Activated T-helper 1 cell treated with anti-CD3 and anti-CD28 coated beads, Interleukin-12 subunit alpha, Interleukin-12 subunit beta, Interleukin-2, Interleukin-4 antibody, amounts not matched to agents 30 ng/mL and 10 ng/mL and 1 ng/mL, durations not matched to agents 14 hours and 24 hours and 36 hours (primary cell): ENCODE results near the gene SEC14L5. TPM values are rescaled to one million over a fixed set of nuclear protein-coding genes. Genes with fewer than 3 reads are reported as not detected.

Experiments
- DNase-seq: peaks from one replicate; pipeline ENCODE4 v3.0.0; 2021; ENCODE audit warnings: low spot score
- H3K27ac Mint-ChIP-seq: one replicate; pipeline ENCODE4 v1.8.0; 2021; ENCODE audit warnings: mild to moderate bottlenecking, mixed read lengths
- H3K27me3 Mint-ChIP-seq: one replicate; pipeline ENCODE4 v1.8.0; 2022; ENCODE audit warnings: mild to moderate bottlenecking, moderate library complexity, mixed read lengths; ENCODE audit not compliant: insufficient read depth
- H3K36me3 Mint-ChIP-seq: one replicate; pipeline ENCODE4 v1.8.0; 2021; ENCODE audit warnings: low read depth, mixed read lengths
- H3K4me1 Mint-ChIP-seq: one replicate; pipeline ENCODE4 v1.8.0; 2021; ENCODE audit warnings: low read depth, mixed read lengths
- H3K4me3 Mint-ChIP-seq: one replicate; pipeline ENCODE4 v1.8.0; 2021; ENCODE audit warnings: mild to moderate bottlenecking, moderate library complexity, mixed read lengths
- H3K9me3 Mint-ChIP-seq: one replicate; pipeline ENCODE4 v1.8.0; 2021; ENCODE audit warnings: mixed read lengths
- intact Hi-C: fragments of 100-400 bp; cut with micrococcal nuclease; formaldehyde crosslinking; loops from one replicate; pipeline ENCODE4 v1.15.1; 2024
- total RNA-seq: library from RNA; stranded (reverse); gene quantifications from 2 replicates; pipeline ENCODE4 v1.2.3, GENCODE V29; 2022

The SEC14L5 gene
- total RNA-seq, 1 donor from 2014 or later, result not detected

DNA sequence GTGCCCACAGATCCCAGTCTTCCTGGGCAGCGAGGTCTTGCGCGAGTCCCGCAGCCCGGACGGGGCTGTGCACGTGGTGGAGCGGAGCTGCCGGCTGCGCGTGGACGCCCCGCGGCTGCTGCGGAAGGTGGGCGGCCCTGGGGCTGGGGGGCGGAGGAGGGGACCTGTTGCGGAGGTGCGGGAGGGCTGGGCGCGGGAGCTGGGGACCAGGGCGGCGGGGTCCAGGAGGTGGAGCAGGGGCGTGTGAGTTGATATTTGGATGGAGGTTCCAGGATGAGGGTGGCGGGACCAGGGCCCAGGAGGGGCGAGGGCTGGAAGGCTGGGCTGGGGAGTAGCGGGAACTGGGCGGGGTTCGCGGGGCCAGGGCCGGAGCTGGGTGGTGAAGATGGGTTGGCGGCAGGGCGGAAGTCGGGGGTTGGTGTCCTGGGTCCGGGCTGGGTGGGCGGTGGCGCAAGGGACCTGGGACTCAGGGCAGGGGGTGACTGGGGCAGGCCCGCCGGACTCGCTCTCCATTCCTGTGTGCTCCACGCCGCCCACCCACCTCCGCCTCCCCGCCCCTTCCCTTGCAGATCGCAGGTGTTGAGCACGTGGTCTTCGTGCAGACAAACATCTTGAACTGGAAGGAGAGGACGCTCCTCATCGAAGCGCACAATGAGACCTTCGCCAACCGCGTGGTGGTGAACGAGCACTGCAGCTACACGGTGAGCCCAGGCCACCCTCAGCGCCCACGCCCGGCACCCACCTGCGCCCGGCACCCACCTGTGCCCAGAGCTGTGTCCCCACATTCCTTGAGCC, 29.6 kb downstream of the SEC14L5 start:
- Mint-ChIP-seq H3K4me1 (no peaks in the 10 kb centered on the region), H3K36me3 (no peaks in the 10 kb centered on the region), H3K9me3 (no peaks in the 10 kb centered on the region), H3K4me3 (no peak overlapping the region), H3K27me3 (peaks cover 41% of the 10 kb centered on the region), H3K27ac (no peak overlapping the region)
- DNase-seq, result no peak
- intact Hi-C loops, result no loop called here

DNA sequence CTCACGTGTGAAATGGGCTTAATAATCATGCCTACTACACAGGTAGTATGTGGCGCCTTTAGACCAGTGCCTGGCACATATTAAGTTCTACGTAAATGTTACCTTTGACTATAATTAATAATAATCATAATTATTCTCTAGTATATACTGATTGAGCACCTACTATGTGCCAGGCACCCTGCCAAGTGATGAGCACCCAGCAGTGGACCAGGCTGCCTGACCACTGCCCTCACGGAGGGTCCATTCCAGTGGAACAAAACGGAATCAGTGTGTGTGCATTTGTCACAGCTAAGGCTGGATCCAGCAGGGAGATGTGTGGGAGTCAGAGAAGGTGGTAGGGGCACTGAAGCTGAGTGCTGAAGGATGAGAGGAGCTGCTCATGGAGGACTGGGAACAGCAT, 30.5 kb downstream of the SEC14L5 start:
- H3K36me3 Mint-ChIP-seq, result no peaks in the 10 kb centered on the region
- intact Hi-C loops, result no loop called here

DNA sequence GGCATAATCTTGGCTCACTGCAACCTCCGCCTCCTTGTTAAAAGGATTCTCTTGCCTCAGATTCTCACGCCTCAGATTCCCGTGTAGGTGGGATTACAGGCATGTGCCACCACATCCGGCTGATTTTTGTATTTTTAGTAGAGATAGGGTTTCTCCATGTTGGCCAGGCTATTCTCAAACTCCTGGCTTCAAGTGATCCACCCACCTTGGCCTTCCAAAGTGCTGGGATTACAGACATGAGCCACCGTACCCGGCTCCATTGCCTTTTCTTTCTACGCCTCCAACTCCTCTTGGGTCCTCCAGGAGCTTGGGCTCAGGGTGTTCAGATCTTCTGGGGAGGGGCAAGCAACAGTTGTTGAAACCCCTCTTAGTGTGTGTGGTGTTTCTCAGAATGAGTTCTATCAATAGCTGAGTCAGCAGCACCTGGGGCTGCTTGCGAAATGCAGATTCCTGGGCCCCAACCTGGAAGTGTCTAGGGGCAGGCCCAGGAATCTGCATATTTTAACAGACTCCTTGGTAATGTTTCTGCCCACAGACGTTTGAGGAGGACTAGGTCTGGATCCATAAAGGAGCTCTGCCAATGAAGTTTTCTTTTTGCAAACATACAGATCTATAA, 31.4 kb downstream of the SEC14L5 start:
- H3K9me3 Mint-ChIP-seq, result no peaks in the 10 kb centered on the region
- H3K4me1 Mint-ChIP-seq, result no peaks in the 10 kb centered on the region
- H3K4me3 Mint-ChIP-seq, result no peak overlapping the region
- no peak overlapping the region for H3K27ac Mint-ChIP-seq
- intact Hi-C loops, result no loop called here
- no peak for DNase-seq
- H3K36me3 Mint-ChIP-seq, result no peaks in the 10 kb centered on the region
- peaks cover 35% of the 10 kb centered on the region for H3K27me3 Mint-ChIP-seq

More for the DNA sequence above, 30.5 kb downstream of the SEC14L5 start:
- Mint-ChIP-seq H3K9me3 (no peaks in the 10 kb centered on the region), H3K27me3 (peaks cover 41% of the 10 kb centered on the region), H3K27ac (no peak overlapping the region), H3K4me3 (no peak overlapping the region), H3K4me1 (no peaks in the 10 kb centered on the region)
- DNase-seq, result no peak

DNA sequence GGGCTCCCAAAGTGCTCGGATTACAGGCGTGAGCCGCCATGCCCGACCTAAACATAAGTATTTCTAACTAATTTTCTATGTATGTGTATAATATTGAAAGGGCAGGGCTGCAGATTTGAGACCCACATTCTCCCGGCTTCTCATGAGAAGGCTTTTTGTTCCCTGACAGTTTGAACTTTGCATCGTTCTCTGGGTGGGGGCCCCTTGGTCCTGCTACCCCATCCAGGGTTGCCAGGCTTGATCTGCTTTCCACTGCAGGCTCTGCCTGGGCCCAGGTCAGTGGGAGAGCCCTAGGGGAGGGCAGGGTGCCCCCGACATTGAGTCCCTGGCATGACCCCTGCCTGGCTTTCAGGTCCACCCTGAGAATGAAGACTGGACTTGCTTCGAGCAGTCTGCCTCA, 32.3 kb downstream of the SEC14L5 start:
- intact Hi-C loops, result no loop called here
- no peak overlapping the region for H3K4me3 Mint-ChIP-seq
- H3K27ac Mint-ChIP-seq, result no peak overlapping the region
- H3K36me3 Mint-ChIP-seq, result no peaks in the 10 kb centered on the region
- no peak for DNase-seq
- no peaks in the 10 kb centered on the region for H3K4me1 Mint-ChIP-seq
- peaks cover 35% of the 10 kb centered on the region for H3K27me3 Mint-ChIP-seq
- no peaks in the 10 kb centered on the region for H3K9me3 Mint-ChIP-seq

DNA sequence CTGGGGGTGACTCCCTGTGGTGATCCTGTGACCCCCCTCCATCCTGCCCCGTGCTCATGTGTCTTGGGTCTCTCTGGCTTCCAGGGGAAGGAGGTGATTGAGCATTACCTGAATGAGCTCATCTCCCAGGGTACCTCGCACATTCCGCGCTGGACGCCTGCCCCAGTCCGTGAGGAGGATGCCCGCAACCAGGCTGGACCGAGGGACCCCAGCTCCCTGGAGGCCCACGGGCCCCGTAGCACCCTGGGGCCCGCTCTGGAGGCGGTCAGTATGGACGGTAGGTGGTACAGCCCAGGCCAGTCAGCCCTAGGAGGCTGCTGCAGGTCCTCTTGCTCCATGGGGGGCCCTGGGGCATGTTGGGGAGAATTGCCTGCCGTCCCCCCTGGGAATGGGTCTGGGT, 33.6 kb downstream of the SEC14L5 start:
- H3K27ac Mint-ChIP-seq, result no peak overlapping the region
- peaks cover 26% of the 10 kb centered on the region for H3K27me3 Mint-ChIP-seq
- no peaks in the 10 kb centered on the region for H3K4me1 Mint-ChIP-seq
- intact Hi-C loops, result no loop called here
- no peak overlapping the region for H3K4me3 Mint-ChIP-seq
- DNase-seq, result no peak
- H3K36me3 Mint-ChIP-seq, result no peaks in the 10 kb centered on the region
- no peaks in the 10 kb centered on the region for H3K9me3 Mint-ChIP-seq

DNA sequence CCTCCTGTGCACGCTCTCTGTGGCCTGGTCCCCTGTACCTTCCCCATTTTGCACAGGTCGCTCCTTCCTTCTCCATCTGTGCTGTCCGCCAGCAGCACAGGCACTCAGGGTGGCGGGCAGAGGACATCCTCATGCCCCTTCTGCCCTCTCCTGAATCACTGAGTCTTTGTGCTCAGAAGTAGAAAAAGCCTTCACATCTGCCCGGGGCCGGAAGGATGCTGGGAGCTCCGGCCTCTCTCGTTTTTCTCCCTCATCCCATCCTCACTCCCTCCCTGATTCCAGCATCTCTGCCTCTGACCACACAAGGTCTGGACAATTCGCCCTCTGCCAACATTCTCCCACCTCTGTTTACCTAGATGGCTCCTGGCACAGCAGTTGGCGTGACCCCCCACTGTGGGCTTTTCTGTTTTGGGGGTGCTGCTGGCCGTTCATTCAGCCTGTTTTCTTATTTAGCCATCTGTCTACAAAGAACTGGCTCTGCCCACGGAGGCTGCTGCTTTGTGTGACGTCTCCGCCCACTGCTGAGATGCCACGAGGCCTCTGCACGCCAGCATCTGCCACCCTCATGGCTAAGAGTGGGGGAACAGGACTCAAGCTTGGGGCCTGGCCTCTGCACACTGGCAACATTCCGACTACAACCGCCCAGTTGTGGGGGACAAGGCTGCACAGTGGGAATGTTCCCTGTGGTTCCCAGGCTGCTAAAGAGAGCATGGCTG, 36.7 kb downstream of the SEC14L5 start:
- Mint-ChIP-seq H3K27me3 (peaks cover 7% of the 10 kb centered on the region), H3K36me3 (no peaks in the 10 kb centered on the region), H3K9me3 (no peaks in the 10 kb centered on the region), H3K27ac (no peak overlapping the region), H3K4me3 (no peak overlapping the region), H3K4me1 (no peaks in the 10 kb centered on the region)
- intact Hi-C loops, result no loop called here
- DNase-seq, result no peak

DNA sequence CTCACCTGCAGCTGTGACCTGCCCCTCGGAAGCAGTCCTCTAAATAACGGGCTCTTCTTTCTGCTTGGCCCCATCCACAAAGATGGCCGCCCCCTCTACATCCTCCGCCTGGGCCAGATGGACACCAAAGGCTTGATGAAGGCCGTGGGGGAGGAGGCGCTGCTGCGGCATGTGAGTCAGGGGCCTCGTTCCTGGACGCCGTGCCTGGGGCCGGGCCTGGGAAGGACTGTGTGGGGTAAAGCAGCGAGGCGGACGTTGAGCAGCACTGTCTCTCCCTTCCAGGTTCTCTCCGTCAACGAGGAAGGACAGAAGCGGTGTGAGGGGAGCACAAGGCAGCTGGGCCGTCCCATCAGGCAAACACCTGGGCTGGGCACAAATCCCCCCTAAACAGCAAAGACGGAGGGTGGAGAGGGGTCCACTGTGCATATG, 42.5 kb downstream of the SEC14L5 start:
- H3K27ac Mint-ChIP-seq, result no peak overlapping the region

DNA sequence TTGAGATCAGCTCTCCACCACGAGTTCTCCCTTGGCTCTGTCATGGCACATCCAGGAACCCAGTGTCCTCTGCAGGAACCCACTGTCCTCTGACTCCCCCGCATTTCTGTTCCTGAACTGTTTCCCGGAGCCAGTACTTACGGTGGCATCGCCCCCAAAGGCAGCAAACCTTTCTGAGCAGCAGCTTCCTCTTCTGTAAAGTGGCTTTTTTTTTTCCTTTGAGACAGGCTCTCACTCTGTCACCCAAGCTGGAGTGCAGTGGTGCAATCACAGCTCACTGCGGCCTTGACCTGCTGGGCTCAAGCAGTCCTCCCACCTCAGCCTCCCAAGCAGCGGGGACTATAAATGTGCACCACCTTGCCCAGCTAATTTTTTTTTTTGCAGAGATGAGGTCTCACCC, 43.4 kb downstream of the SEC14L5 start:
- no peak overlapping the region for H3K27ac Mint-ChIP-seq
- DNase-seq, result no peak
- intact Hi-C loops, result no loop called here
- H3K27me3 Mint-ChIP-seq, result no peaks in the 10 kb centered on the region
- no peaks in the 10 kb centered on the region for H3K4me1 Mint-ChIP-seq
- no peaks in the 10 kb centered on the region for H3K9me3 Mint-ChIP-seq
- no peak overlapping the region for H3K4me3 Mint-ChIP-seq
- no peaks in the 10 kb centered on the region for H3K36me3 Mint-ChIP-seq

More for the DNA sequence above, 42.5 kb downstream of the SEC14L5 start:
- intact Hi-C loops, result no loop called here
- Mint-ChIP-seq H3K4me3 (no peak overlapping the region), H3K36me3 (no peaks in the 10 kb centered on the region), H3K27me3 (no peaks in the 10 kb centered on the region), H3K9me3 (no peaks in the 10 kb centered on the region), H3K4me1 (no peaks in the 10 kb centered on the region)
- DNase-seq, result no peak

DNA sequence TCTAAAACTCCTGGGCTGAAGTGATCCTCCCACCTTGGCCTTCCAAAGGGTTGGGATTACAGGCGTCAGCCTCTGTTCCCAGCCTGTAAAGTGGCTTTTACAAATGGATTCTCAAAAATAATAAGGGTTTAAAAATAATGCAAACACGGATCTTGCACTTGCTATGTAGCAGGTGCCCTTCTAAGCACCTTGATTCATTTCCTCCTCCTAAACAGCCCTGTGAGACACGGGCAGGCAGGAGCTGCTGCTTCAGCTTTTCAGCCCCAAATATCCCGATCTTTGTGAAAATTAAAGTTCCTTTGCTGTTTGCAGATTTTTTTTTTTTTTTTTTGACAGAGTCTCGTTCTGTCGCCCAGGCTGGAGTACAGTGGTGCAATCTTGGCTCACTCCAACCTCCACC, 43.9 kb downstream of the SEC14L5 start:
- intact Hi-C loops, result no loop called here
- Mint-ChIP-seq H3K27me3 (no peaks in the 10 kb centered on the region), H3K4me3 (no peak overlapping the region), H3K9me3 (no peaks in the 10 kb centered on the region), H3K36me3 (no peaks in the 10 kb centered on the region), H3K27ac (no peak overlapping the region), H3K4me1 (no peaks in the 10 kb centered on the region)
- no peak for DNase-seq

DNA sequence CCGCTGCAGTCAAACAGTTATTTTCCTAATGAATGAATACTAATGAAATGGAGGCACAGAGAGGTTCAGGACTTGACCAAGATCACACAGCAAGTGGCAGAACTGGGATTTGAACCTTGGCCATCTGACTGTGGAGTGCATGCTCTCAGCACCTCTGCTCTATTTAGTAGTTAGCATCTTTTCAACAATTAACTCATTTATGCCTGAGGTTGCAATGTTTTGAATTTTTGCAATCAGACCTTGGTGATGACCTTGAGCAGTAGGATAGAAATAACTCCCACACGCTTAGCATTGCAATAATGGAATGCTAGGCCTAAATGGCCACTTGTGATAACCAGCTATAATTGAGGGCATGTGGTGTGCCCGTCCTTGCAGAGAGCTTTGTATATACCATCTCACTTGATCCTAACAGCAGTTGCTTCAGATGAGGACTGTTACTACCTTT, 44.6 kb downstream of the SEC14L5 start:
- H3K9me3 Mint-ChIP-seq, result no peaks in the 10 kb centered on the region
- no peak overlapping the region for H3K4me3 Mint-ChIP-seq

DNA sequence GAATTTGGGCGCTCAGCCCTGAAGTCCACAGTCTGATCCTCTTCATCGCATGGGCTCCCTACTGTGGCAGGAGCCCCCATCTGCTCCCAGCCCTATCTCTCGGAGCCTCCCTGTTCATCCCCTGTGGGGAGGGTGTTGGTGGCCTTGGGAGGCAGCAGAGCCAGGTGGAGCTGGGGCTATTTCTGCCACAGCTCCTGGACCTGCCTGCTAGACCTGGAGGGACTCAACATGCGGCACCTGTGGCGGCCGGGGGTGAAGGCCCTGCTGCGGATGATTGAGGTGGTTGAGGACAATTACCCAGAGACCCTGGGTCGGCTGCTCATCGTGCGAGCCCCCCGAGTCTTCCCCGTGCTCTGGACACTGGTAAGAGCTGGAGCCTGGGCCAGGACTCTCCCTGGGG, 45.1 kb downstream of the SEC14L5 start:
- Mint-ChIP-seq H3K4me1 (no peaks in the 10 kb centered on the region), H3K4me3 (no peak overlapping the region), H3K9me3 (no peaks in the 10 kb centered on the region), H3K27me3 (no peaks in the 10 kb centered on the region), H3K36me3 (no peaks in the 10 kb centered on the region), H3K27ac (no peak overlapping the region)
- DNase-seq, result no peak
- intact Hi-C loops, result no loop called here

More for the DNA sequence above, 44.6 kb downstream of the SEC14L5 start:
- Mint-ChIP-seq H3K27ac (no peak overlapping the region), H3K27me3 (no peaks in the 10 kb centered on the region), H3K4me1 (no peaks in the 10 kb centered on the region), H3K36me3 (no peaks in the 10 kb centered on the region)
- DNase-seq, result no peak
- intact Hi-C loops, result no loop called here

DNA sequence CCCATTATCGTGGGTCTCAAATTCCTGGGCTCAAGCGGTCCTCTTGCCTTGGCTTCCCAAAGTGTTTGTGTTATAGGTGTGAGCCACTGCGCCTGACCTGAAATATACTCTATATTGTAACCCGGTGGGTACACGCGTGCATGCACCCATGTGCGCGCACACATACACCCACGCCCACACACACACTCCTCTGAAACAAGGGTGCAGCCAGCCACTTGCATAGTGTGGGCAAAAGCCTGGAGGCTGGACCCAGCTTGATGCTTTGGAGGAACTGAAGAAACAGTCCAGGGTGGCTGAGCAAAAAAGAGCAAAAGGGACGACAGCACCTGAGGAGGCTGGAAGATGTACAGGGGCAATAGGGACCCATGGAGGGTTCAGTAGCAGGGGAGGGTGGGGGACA, 45.7 kb downstream of the SEC14L5 start:
- intact Hi-C loops, result no loop called here
- H3K27me3 Mint-ChIP-seq, result no peaks in the 10 kb centered on the region
- H3K36me3 Mint-ChIP-seq, result no peaks in the 10 kb centered on the region
- no peak overlapping the region for H3K27ac Mint-ChIP-seq
- H3K4me1 Mint-ChIP-seq, result no peaks in the 10 kb centered on the region
- no peak overlapping the region for H3K4me3 Mint-ChIP-seq
- no peaks in the 10 kb centered on the region for H3K9me3 Mint-ChIP-seq
- no peak for DNase-seq

DNA sequence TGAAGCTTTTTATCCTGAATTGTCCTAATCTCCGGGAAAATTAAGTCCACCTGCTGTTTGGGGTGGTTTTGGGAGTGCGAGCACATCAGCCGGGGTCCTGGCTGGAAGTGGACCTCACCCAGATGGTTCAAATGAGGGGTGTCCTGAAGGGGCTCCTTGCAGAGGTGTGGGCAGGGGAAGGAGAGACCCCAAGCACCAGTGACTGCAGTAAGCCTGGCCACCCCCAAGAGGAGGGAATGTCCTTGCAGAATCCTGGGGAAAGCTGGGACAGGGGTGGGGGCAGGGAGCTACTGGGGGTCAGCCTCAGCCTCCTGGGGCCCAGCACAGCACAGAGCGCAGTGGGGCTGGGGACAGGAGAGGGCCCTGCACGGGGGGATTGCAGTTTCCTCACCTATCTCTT, 46.2 kb downstream of the SEC14L5 start:
- H3K4me1 Mint-ChIP-seq, result no peaks in the 10 kb centered on the region
- no peak overlapping the region for H3K4me3 Mint-ChIP-seq
- intact Hi-C loops, result no loop called here
- H3K27ac Mint-ChIP-seq, result no peak overlapping the region
- no peaks in the 10 kb centered on the region for H3K27me3 Mint-ChIP-seq
- H3K36me3 Mint-ChIP-seq, result no peaks in the 10 kb centered on the region
- DNase-seq, result no peak
- no peaks in the 10 kb centered on the region for H3K9me3 Mint-ChIP-seq
